Measurements from ENCODE around the gene GATA5.

DNA sequence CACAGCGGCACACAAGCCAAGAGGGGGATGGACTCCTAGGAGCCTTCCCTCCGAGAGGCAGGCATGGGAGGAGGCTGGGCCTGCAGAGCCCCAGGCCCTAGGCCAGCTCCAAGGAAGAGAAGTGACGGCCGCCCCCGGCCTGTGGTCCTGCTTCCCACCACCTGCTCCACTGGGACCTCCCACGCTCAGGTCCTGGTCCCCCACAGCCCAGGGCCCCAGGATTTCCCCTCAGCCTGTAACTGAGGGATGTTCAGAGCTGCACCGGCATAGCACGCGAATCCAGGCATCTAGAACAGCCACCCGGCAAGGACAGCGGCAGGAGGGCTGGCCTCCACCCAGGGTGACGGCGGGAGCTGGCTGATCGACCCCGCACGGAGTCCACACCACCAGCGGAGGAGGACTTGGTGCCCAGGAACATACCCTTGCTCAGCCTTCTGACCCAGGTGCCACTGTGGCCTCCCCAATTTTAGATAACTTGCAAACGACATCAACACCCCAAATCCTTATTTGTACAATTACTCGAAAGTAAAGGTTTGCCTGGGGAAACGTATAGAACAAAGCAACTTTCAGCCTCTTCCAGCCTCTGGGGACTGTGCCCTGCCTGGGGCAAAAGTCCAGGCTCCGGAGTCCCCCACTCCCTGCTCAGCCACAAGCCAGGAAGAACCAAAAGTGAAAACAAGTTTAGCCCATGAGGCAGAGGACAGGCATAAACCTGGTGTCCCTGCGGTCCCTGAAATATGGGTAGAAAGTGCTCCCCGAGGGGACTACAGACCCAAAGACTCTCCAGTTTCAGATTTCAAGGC is 3.5 kb downstream of the GATA5 start:
- TF ChIP-seq POLR2AphosphoS5 (IDR thresholded peaks at IDR 0.05; ENCODE audit: low read depth, low read length) = no peak
- no peak for TF ChIP-seq GABPA (IDR thresholded peaks at IDR 0.05; ENCODE audit: low read depth)
- no peak for TF ChIP-seq RFX5 (IDR thresholded peaks at IDR 0.05; ENCODE audit: low read length)
- TF ChIP-seq, protein P1, sequence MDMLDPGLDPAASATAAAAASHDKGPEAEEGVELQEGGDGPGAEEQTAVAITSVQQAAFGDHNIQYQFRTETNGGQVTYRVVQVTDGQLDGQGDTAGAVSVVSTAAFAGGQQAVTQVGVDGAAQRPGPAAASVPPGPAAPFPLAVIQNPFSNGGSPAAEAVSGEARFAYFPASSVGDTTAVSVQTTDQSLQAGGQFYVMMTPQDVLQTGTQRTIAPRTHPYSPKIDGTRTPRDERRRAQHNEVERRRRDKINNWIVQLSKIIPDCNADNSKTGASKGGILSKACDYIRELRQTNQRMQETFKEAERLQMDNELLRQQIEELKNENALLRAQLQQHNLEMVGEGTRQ (IDR thresholded peaks at IDR 0.05; ENCODE audit: borderline replicate concordance, low read depth, low read length) = no peak
- TF ChIP-seq, protein P2, sequence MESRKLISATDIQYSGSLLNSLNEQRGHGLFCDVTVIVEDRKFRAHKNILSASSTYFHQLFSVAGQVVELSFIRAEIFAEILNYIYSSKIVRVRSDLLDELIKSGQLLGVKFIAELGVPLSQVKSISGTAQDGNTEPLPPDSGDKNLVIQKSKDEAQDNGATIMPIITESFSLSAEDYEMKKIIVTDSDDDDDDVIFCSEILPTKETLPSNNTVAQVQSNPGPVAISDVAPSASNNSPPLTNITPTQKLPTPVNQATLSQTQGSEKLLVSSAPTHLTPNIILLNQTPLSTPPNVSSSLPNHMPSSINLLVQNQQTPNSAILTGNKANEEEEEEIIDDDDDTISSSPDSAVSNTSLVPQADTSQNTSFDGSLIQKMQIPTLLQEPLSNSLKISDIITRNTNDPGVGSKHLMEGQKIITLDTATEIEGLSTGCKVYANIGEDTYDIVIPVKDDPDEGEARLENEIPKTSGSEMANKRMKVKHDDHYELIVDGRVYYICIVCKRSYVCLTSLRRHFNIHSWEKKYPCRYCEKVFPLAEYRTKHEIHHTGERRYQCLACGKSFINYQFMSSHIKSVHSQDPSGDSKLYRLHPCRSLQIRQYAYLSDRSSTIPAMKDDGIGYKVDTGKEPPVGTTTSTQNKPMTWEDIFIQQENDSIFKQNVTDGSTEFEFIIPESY (IDR thresholded peaks at IDR 0.05; ENCODE audit: borderline replicate concordance, low read depth) = no peak
- TF ChIP-seq FOXM1 (IDR thresholded peaks at IDR 0.05; ENCODE audit: low read depth) = no peak
- TF ChIP-seq, protein P3, sequence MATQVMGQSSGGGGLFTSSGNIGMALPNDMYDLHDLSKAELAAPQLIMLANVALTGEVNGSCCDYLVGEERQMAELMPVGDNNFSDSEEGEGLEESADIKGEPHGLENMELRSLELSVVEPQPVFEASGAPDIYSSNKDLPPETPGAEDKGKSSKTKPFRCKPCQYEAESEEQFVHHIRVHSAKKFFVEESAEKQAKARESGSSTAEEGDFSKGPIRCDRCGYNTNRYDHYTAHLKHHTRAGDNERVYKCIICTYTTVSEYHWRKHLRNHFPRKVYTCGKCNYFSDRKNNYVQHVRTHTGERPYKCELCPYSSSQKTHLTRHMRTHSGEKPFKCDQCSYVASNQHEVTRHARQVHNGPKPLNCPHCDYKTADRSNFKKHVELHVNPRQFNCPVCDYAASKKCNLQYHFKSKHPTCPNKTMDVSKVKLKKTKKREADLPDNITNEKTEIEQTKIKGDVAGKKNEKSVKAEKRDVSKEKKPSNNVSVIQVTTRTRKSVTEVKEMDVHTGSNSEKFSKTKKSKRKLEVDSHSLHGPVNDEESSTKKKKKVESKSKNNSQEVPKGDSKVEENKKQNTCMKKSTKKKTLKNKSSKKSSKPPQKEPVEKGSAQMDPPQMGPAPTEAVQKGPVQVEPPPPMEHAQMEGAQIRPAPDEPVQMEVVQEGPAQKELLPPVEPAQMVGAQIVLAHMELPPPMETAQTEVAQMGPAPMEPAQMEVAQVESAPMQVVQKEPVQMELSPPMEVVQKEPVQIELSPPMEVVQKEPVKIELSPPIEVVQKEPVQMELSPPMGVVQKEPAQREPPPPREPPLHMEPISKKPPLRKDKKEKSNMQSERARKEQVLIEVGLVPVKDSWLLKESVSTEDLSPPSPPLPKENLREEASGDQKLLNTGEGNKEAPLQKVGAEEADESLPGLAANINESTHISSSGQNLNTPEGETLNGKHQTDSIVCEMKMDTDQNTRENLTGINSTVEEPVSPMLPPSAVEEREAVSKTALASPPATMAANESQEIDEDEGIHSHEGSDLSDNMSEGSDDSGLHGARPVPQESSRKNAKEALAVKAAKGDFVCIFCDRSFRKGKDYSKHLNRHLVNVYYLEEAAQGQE (IDR thresholded peaks at IDR 0.05; ENCODE audit: low read depth, low read length) = no peak
- TF ChIP-seq, protein P4, sequence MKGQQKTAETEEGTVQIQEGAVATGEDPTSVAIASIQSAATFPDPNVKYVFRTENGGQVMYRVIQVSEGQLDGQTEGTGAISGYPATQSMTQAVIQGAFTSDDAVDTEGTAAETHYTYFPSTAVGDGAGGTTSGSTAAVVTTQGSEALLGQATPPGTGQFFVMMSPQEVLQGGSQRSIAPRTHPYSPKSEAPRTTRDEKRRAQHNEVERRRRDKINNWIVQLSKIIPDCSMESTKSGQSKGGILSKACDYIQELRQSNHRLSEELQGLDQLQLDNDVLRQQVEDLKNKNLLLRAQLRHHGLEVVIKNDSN (IDR thresholded peaks at IDR 0.05; ENCODE audit: borderline replicate concordance, low read depth) = no peak
- no peak for TF ChIP-seq EP300 (IDR thresholded peaks at IDR 0.05; ENCODE audit: borderline replicate concordance in 1 of 2, low read depth in 1 of 2, low read length in 1 of 2)
- no peak for TF ChIP-seq MXI1 (IDR thresholded peaks at IDR 0.05; ENCODE audit: low read depth, low read length)
- TF ChIP-seq SIN3A (IDR thresholded peaks at IDR 0.05; ENCODE audit: borderline replicate concordance, low read depth, low read length) = no peak
- TF ChIP-seq, protein P5, sequence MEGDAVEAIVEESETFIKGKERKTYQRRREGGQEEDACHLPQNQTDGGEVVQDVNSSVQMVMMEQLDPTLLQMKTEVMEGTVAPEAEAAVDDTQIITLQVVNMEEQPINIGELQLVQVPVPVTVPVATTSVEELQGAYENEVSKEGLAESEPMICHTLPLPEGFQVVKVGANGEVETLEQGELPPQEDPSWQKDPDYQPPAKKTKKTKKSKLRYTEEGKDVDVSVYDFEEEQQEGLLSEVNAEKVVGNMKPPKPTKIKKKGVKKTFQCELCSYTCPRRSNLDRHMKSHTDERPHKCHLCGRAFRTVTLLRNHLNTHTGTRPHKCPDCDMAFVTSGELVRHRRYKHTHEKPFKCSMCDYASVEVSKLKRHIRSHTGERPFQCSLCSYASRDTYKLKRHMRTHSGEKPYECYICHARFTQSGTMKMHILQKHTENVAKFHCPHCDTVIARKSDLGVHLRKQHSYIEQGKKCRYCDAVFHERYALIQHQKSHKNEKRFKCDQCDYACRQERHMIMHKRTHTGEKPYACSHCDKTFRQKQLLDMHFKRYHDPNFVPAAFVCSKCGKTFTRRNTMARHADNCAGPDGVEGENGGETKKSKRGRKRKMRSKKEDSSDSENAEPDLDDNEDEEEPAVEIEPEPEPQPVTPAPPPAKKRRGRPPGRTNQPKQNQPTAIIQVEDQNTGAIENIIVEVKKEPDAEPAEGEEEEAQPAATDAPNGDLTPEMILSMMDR (IDR thresholded peaks at IDR 0.05) = no peak
- no peak for TF ChIP-seq CHD2 (IDR thresholded peaks at IDR 0.05; ENCODE audit: low read length, partially characterized antibody)
